PC-3 (cell line): ENCODE measurements around the gene CRTAC1. TPM values are rescaled to one million over a fixed set of nuclear protein-coding genes. Genes with fewer than 3 reads are reported as not detected.

Experiments used
- ATAC-seq: fragments of 200-7000 bp; cut with Tn5 transposase; 2 replicates; pipeline ENCODE4 v1.9.1; 2020; ENCODE audit warnings: mild to moderate bottlenecking, moderate library complexity
- BruUV-seq: library from RNA; stranded (reverse); fragments of 400-500 nt; replicated peaks from 2 replicates; lab custom pipeline; 2021; lab: Mats Ljungman, UMichigan
- CTCF ChIA-PET: fragments of 300-600 bp; sonication (Branson Sonifier 250); formaldehyde crosslinking; loops from one replicate; lab custom pipeline; 2022; ENCODE audit warnings: antibody characterized with exemption; lab: Charles Lee
- POLR2A ChIA-PET: fragments of 300-600 bp; sonication (Branson Sonifier 250); formaldehyde crosslinking; loops from one replicate; lab custom pipeline; 2022; ENCODE audit warnings: antibody characterized with exemption; ENCODE audit not compliant: unreplicated experiment; lab: Charles Lee
- DNase-seq: peaks from one replicate; pipeline ENCODE4 v3.0.0-alpha.2; 2015
- H2AFZ ChIP-seq: fragments of 300-600 bp; sonication (generic); 2 replicates; pipeline ENCODE4 v1.6.0; 2016; ENCODE audit warnings: antibody characterized with exemption, low read length
- H3F3A ChIP-seq: fragments of 300-600 bp; sonication (generic); one replicate; pipeline ENCODE4 v1.6.0; 2017; ENCODE audit warnings: antibody characterized with exemption, low read length, control low read depth, mild to moderate bottlenecking; ENCODE audit not compliant: unreplicated experiment
- H3K27ac ChIP-seq: fragments of 300-600 bp; sonication (generic); 2 replicates; pipeline ENCODE4 v1.5.1; 2016; ENCODE audit warnings: mild to moderate bottlenecking, low read length
- H3K27me3 ChIP-seq: fragments of 300-600 bp; sonication (generic); 2 replicates; pipeline ENCODE4 v1.6.1; 2016; ENCODE audit warnings: low read length, mixed read lengths
- H3K36me3 ChIP-seq: fragments of 300-600 bp; sonication (generic); 2 replicates; pipeline ENCODE4 v1.6.1; 2016; ENCODE audit warnings: low read depth, mixed run types, low read length, mixed read lengths
- H3K4me1 ChIP-seq: fragments of 300-600 bp; sonication (generic); 2 replicates; pipeline ENCODE4 v1.5.1; 2016; ENCODE audit warnings: low read length; ENCODE audit not compliant: insufficient read depth
- H3K4me2 ChIP-seq: fragments of 300-600 bp; sonication (generic); 2 replicates; pipeline ENCODE4 v1.6.0; 2016; ENCODE audit warnings: low read length
- H3K4me3 ChIP-seq: fragments of 300-600 bp; sonication (generic); 2 replicates; pipeline ENCODE4 v1.5.1; 2016; ENCODE audit warnings: mild to moderate bottlenecking, low read length, mixed read lengths
- H3K79me2 ChIP-seq: fragments of 300-600 bp; sonication (generic); 2 replicates; pipeline ENCODE4 v1.6.1; 2017; ENCODE audit warnings: low read length, mixed read lengths
- H3K9ac ChIP-seq: fragments of 300-600 bp; sonication (generic); 2 replicates; pipeline ENCODE4 v1.6.0; 2016; ENCODE audit warnings: mild to moderate bottlenecking, low read length
- H3K9me2 ChIP-seq: fragments of 300-600 bp; sonication (generic); replicated peaks from 2 replicates; pipeline ENCODE4 v1.6.1; 2016; ENCODE audit warnings: mixed run types, low read length, mixed read lengths
- H3K9me3 ChIP-seq: fragments of 300-600 bp; sonication (generic); 2 replicates; pipeline ENCODE4 v1.6.1; 2016; ENCODE audit warnings: low read length, mixed read lengths
- H4K20me1 ChIP-seq: fragments of 300-600 bp; sonication (generic); 2 replicates; pipeline ENCODE4 v1.6.1; 2016; ENCODE audit warnings: low read length, mixed read lengths
- CTCF ChIP-seq: fragments of 300-600 bp; sonication (generic); conservative IDR thresholded peaks from 2 replicates; pipeline ENCODE4 v1.5.1; 2017; ENCODE audit warnings: antibody characterized with exemption, low read depth, mild to moderate bottlenecking, low read length
- EZH2 ChIP-seq: fragments of 300-600 bp; sonication (generic); IDR thresholded peaks from one replicate; pipeline ENCODE4 v1.6.1; 2017; ENCODE audit warnings: antibody characterized with exemption, mild to moderate bottlenecking, low read length; ENCODE audit not compliant: unreplicated experiment
- EZH2phosphoT487 ChIP-seq: fragments of 300-600 bp; sonication (generic); IDR thresholded peaks from 2 replicates; pipeline ENCODE4 v1.6.1; 2018; ENCODE audit warnings: mild to moderate bottlenecking, antibody characterized with exemption, low read length, borderline replicate concordance
- intact Hi-C: fragments of 100-400 bp; cut with micrococcal nuclease; formaldehyde crosslinking; loops from 2 replicates; pipeline ENCODE4 v1.9.0; 2023
- total RNA-seq: library from RNA; depleted of rRNA; stranded (reverse); fragments of >200 nt; gene quantifications from 2 replicates; pipeline ENCODE4 v1.2.3, GENCODE V29; 2014

CRTAC1 gene
- total RNA-seq, 1 experiment from 2014 or later: not detected

- Histone ChIP-seq H3F3A (no peaks in the 10 kb centered on the region), H3K4me1 (no peaks in the 10 kb centered on the region), H3K4me3 (no peak overlapping the region), H3K9me3 (no peaks in the 10 kb centered on the region), H3K9ac (no peak overlapping the region), H3K9me2 (no peaks in the 10 kb centered on the region), H3K79me2 (no peaks in the 10 kb centered on the region), H2AFZ (no peak overlapping the region), H3K4me2 (no peak overlapping the region), H3K27ac (no peak overlapping the region), H3K36me3 (no peaks in the 10 kb centered on the region; the same call in 1 of the 2 replicates), H4K20me1 (no peaks in the 10 kb centered on the region), H3K27me3 (no peaks in the 10 kb centered on the region)
- ChIA-PET CTCF (interaction anchor here (0.9 to 1.5 kb wide), 2 partner anchors 126 to 130 kb away, joined by 3 to 14 read pairs; no protein-coding TSS in a partner anchor), POLR2A (no interaction called here)
- no peak for ATAC-seq
- no TSS peak for BruUV-seq
- intact Hi-C loops: no loop called here
- TF ChIP-seq EZH2phosphoT487 (no peak), CTCF (no peak), EZH2 (no peak)
- no peak for DNase-seq
Observed at GRCh38 chr10:97915346-97916131, 114.9 kb downstream of the CRTAC1 start.

GRCh38 chr10:97914837-97915211, 115.6 kb downstream of the CRTAC1 start:
- DNase-seq: peak; percentile 70
- H3K36me3 ChIP-seq: no peaks in the 10 kb centered on the region; the same call in 1 of the 2 replicates
- H3F3A ChIP-seq: no peaks in the 10 kb centered on the region
- no peak overlapping the region for H3K9ac ChIP-seq
- ChIA-PET POLR2A (no interaction called here), CTCF (interaction anchor here (0.6 to 1.5 kb wide), 3 partner anchors 127 to 220 kb away, joined by 3 to 14 read pairs (median 3); partner anchors contain the start of gene R3HCC1L)
- peak overlapping the region; percentile 59; the same call in 1 of the 2 replicates for H2AFZ ChIP-seq
- no peaks in the 10 kb centered on the region for H3K9me2 ChIP-seq
- H3K9me3 ChIP-seq: no peaks in the 10 kb centered on the region
- no peak for TF ChIP-seq EZH2phosphoT487
- TF ChIP-seq CTCF: peak; percentile 86
- no peaks in the 10 kb centered on the region for H3K27me3 ChIP-seq
- no peak overlapping the region for H3K27ac ChIP-seq
- intact Hi-C loops: loop anchor here (1.0 kb wide), 1 partner anchor 126 kb away; no protein-coding TSS in a partner anchor
- H4K20me1 ChIP-seq: no peaks in the 10 kb centered on the region
- no peaks in the 10 kb centered on the region for H3K4me1 ChIP-seq
- BruUV-seq: no TSS peak
- peak; percentile 92 for ATAC-seq
- H3K4me3 ChIP-seq: 0 out of 2 replicates have a peak overlapping the region, but pooled peaks have one; percentile 15
- H3K79me2 ChIP-seq: no peaks in the 10 kb centered on the region
- peak overlapping the region; percentile 53 for H3K4me2 ChIP-seq
